Stimulated activated CD8-positive, alpha-beta memory T cell treated with anti-CD3 and anti-CD28 coated beads, Interleukin-12 subunit alpha, Interleukin-12 subunit beta, amount 100 ng/mL, for 24 hours (primary cell): Measurements from ENCODE around the gene GALNT13.

Source experiments
- DNase-seq: peaks from one replicate; pipeline ENCODE4 v3.0.0-alpha.2; 2020; ENCODE audit errors: extremely low read depth

The GALNT13 gene

GRCh38 chr2:154223726-154224125 is 352.0 kb downstream of the GALNT13 start:
- no peak for DNase-seq

- DNase-seq = no peak
Measured at GRCh38 chr2:154226931-154227330, 355.2 kb downstream of the GALNT13 start.

GRCh38 chr2:154228566-154229280 is 357.0 kb downstream of the GALNT13 start:
- no peak for DNase-seq

GRCh38 chr2:154229966-154230365 is 358.2 kb downstream of the GALNT13 start:
- DNase-seq = no peak

GRCh38 chr2:154231021-154231420 is 359.3 kb downstream of the GALNT13 start:
- DNase-seq = no peak

GRCh38 chr2:154233231-154233630 is 361.5 kb downstream of the GALNT13 start:
- no peak for DNase-seq

- no peak for DNase-seq
Measured at GRCh38 chr2:154238252-154238651, 366.5 kb downstream of the GALNT13 start.

GRCh38 chr2:154240316-154240715 is 368.6 kb downstream of the GALNT13 start:
- no peak for DNase-seq

- DNase-seq = no peak
Measured at GRCh38 chr2:154240921-154241379, 369.2 kb downstream of the GALNT13 start.

- no peak for DNase-seq
Measured at GRCh38 chr2:154242687-154243086, 371.0 kb downstream of the GALNT13 start.

GRCh38 chr2:154243685-154244084 is 372.0 kb downstream of the GALNT13 start:
- no peak for DNase-seq

- DNase-seq = no peak
Measured at GRCh38 chr2:154244932-154245331, 373.2 kb downstream of the GALNT13 start.

GRCh38 chr2:154247503-154247902 is 375.8 kb downstream of the GALNT13 start:
- no peak for DNase-seq

- DNase-seq = no peak
Measured at GRCh38 chr2:154256136-154256535, 384.4 kb downstream of the GALNT13 start.

- DNase-seq = no peak
Measured at GRCh38 chr2:154259030-154259429, 387.3 kb downstream of the GALNT13 start.

- no peak for DNase-seq
Measured at GRCh38 chr2:154261473-154262027, 389.8 kb downstream of the GALNT13 start.

GRCh38 chr2:154263206-154263605 is 391.5 kb downstream of the GALNT13 start:
- DNase-seq = no peak

- no peak for DNase-seq
Measured at GRCh38 chr2:154264024-154264423, 392.3 kb downstream of the GALNT13 start.

GRCh38 chr2:154267983-154268382 is 396.3 kb downstream of the GALNT13 start:
- no peak for DNase-seq

GRCh38 chr2:154280543-154280942 is 408.8 kb downstream of the GALNT13 start:
- no peak for DNase-seq

- DNase-seq = no peak
Measured at GRCh38 chr2:154289870-154290269, 418.1 kb downstream of the GALNT13 start.

- no peak for DNase-seq
Measured at GRCh38 chr2:154291511-154291910, 419.8 kb downstream of the GALNT13 start.

GRCh38 chr2:154291927-154292326 is 420.2 kb downstream of the GALNT13 start:
- DNase-seq = no peak

- no peak for DNase-seq
Measured at GRCh38 chr2:154293864-154294263, 422.1 kb downstream of the GALNT13 start.
